Peyer's patch (tissue), 4 donors: Measurements from ENCODE around the gene TMEM242. TPM values are rescaled to one million over a fixed set of nuclear protein-coding genes. Genes with fewer than 3 reads are reported as not detected.
A peak's percentile ranks its signal among the peaks of the same experiment; 100 is the strongest.

ENCODE experiments used
- DNase-seq, 3 donors: peaks; one replicate each; pipeline ENCODE4 v3.0.0-alpha.2; 2017 to 2019
- H3K27ac ChIP-seq, 4 donors: fragments of 200-600 bp; sonication (generic); one replicate each; pipeline ENCODE4 v1.5.1; 2016 to 2019
- H3K27me3 ChIP-seq, 2 donors: fragments of 200-600 bp; sonication (generic); one replicate each; pipeline ENCODE4 v1.5.1; 2019
- H3K36me3 ChIP-seq, 3 donors: fragments of 200-600 bp; sonication (generic); one replicate each; pipeline ENCODE4 v1.5.1; 2016 to 2019
- H3K4me1 ChIP-seq, 4 donors: fragments of 200-600 bp; sonication (generic); one replicate each; pipeline ENCODE4 v1.5.1; 2016 to 2019
- H3K4me3 ChIP-seq, 4 donors: fragments of 200-600 bp; sonication (generic); 1 replicate in 3 of 4; 2 replicates in 1 of 4; pipeline ENCODE4 v1.5.1; 2016 to 2019; ENCODE audit warnings: mild to moderate bottlenecking in 1 of 4
- H3K9me3 ChIP-seq, 4 donors: fragments of 200-600 bp; sonication (generic); one replicate each; pipeline ENCODE4 v1.5.1; 2016 to 2019; ENCODE audit warnings: mild to moderate bottlenecking in 1 of 4
- POLR2A ChIP-seq, 2 donors: fragments of 450-650 bp; IDR thresholded peaks; one replicate each; pipeline ENCODE4 v1.5.1; 2017; ENCODE audit warnings: antibody characterized with exemption in 2 of 2, mild to moderate bottlenecking in 2 of 2, moderate library complexity in 2 of 2
- total RNA-seq, 4 donors: library from RNA; depleted of rRNA; stranded (reverse); fragments of >200 nt; gene quantifications; one replicate each; pipeline ENCODE4 v1.1.0, GENCODE V29; 2016
- TF ChIP-seq, protein P1 (sequence below), 6 experiments: fragments of 450-650 bp in 4 of 6; fragments of 200-600 bp in 2 of 6; sonication (generic) in 1 of 6; IDR thresholded peaks; one replicate each; pipeline ENCODE4 v1.5.1; 2017 to 2019; ENCODE audit warnings: antibody characterized with exemption in 6 of 6, mild to moderate bottlenecking in 3 of 6, moderate library complexity in 1 of 6

TMEM242 gene
- total RNA-seq, 4 donors from 2014 or later = 3.3 to 9.4 (median 4.9) TPM

DNA sequence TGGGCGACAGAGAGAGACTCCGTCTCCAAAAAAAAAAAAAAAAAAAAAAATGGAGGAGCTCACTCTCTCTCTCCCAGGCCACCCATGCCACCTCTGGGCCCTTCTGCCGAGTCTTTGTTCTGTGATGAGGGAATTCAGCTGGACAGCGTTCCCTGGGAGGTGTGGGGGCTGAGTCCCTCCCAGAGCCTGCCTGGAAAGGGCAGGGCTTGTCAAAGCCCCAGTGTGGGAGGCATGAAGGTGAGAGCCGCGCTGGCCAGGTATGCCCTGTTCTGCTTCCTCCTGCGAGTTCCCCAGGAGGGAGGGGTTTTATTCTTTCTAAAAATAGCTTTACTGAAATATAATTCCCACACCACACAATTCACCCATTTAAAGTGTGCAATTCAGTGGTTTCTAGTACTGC is 69.6 kb downstream of the TMEM242 start:
- no peak for TF ChIP-seq POLR2A (IDR thresholded peaks at IDR 0.05)
- TF ChIP-seq, protein P1, sequence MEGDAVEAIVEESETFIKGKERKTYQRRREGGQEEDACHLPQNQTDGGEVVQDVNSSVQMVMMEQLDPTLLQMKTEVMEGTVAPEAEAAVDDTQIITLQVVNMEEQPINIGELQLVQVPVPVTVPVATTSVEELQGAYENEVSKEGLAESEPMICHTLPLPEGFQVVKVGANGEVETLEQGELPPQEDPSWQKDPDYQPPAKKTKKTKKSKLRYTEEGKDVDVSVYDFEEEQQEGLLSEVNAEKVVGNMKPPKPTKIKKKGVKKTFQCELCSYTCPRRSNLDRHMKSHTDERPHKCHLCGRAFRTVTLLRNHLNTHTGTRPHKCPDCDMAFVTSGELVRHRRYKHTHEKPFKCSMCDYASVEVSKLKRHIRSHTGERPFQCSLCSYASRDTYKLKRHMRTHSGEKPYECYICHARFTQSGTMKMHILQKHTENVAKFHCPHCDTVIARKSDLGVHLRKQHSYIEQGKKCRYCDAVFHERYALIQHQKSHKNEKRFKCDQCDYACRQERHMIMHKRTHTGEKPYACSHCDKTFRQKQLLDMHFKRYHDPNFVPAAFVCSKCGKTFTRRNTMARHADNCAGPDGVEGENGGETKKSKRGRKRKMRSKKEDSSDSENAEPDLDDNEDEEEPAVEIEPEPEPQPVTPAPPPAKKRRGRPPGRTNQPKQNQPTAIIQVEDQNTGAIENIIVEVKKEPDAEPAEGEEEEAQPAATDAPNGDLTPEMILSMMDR (IDR thresholded peaks at IDR 0.05) = no peak
- Histone ChIP-seq H3K9me3 (no peaks in the 10 kb centered on the region), H3K27me3 (no peaks in the 10 kb centered on the region), H3K4me3 (no peak overlapping the region), H3K4me1 (no peaks in the 10 kb centered on the region), H3K27ac (no peak overlapping the region), H3K36me3 (no peaks in the 10 kb centered on the region)
- peak in 1 of 3 donors; percentile 16 for DNase-seq

DNA sequence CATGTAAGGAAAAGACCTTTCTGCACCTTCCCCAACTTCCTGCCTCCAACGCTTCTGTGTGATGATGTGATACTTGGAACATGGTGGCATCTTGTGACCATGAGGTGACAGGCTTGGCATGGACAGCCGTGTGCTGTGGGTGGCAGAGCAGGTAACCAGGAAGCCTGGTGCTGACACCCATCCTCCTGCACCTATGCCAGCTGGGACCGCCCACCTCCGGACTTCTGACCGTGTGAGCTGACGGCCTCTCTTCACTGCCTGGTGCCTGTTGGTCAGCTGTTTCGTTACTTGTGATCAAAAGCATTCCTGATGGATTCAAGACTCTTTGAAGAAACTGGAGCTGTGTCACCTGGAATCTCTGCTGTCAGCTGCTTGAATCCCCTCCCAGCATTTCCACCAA is 70.3 kb downstream of the TMEM242 start:
- Histone ChIP-seq H3K4me1 (no peaks in the 10 kb centered on the region), H3K27ac (no peak overlapping the region), H3K36me3 (no peaks in the 10 kb centered on the region), H3K4me3 (no peak overlapping the region), H3K9me3 (no peaks in the 10 kb centered on the region), H3K27me3 (no peaks in the 10 kb centered on the region)
- peak in 1 of 3 donors; percentile 20 for DNase-seq
- TF ChIP-seq, protein P1 (IDR thresholded peaks at IDR 0.05) = no peak
- no peak for TF ChIP-seq POLR2A (IDR thresholded peaks at IDR 0.05)

DNA sequence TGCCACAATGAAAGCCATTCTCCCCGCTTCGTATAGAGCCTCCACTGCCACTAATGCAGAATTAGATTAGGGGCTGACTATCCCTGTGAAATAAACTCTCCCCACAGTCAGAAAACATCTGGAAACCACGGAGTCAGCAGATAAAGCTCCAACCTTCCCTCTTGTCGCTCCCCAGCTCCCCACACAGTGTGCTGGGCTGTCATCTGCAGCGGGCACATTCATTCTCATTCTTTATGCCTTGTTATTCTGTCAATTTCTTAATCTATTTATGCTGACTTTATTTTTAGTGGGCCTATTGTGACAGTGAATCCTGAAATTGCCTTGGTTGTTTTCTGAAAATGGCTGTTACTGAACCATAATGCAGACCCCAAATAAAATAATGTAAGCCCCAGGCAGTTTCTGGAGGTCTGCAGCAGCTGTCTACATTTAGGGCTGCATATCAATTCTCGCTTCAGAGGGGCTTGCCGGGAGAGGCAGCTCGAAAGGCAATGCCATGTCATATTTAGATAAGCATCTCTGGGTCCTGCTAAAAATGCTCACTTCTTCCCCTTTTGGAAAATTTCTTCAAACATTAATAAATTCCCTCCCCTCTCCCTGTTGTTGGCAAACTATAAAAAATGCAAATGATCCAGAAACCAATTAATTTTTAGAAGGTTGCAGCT is 71.6 kb downstream of the TMEM242 start:
- Histone ChIP-seq H3K36me3 (no peaks in the 10 kb centered on the region), H3K27me3 (no peaks in the 10 kb centered on the region), H3K9me3 (no peaks in the 10 kb centered on the region), H3K4me1 (no peaks in the 10 kb centered on the region), H3K27ac (no peak overlapping the region), H3K4me3 (no peak overlapping the region)
- DNase-seq = no peak
- TF ChIP-seq POLR2A (IDR thresholded peaks at IDR 0.05) = no peak
- TF ChIP-seq, protein P1 (IDR thresholded peaks at IDR 0.05) = no peak

DNA sequence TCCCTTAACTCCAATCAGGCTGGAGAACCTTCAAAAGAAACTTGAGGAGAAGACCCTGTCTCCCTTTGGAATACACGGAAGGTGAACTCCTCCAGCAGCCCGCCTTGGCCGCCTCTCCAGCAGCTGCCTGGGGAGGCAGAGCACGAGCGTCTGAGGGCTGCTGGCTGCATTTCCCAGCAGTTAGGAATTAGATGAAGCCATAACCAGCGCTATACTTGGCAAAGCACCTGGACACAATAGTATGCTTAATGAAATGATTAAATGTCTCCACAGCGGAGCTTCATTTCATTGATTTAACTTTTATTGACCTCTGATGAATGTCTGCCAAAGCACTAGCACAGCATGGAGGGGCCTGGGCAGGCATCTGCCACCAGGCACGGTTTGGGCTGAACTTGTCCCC is 73.5 kb downstream of the TMEM242 start:
- H3K9me3 ChIP-seq = no peaks in the 10 kb centered on the region
- no peaks in the 10 kb centered on the region for H3K4me1 ChIP-seq
- no peaks in the 10 kb centered on the region for H3K36me3 ChIP-seq
- H3K27me3 ChIP-seq = no peaks in the 10 kb centered on the region
- TF ChIP-seq, protein P1 (IDR thresholded peaks at IDR 0.05) = no peak
- TF ChIP-seq POLR2A (IDR thresholded peaks at IDR 0.05) = no peak
- H3K27ac ChIP-seq = no peak overlapping the region
- DNase-seq = peak in 1 of 3 donors; percentile 7
- H3K4me3 ChIP-seq = no peak overlapping the region

DNA sequence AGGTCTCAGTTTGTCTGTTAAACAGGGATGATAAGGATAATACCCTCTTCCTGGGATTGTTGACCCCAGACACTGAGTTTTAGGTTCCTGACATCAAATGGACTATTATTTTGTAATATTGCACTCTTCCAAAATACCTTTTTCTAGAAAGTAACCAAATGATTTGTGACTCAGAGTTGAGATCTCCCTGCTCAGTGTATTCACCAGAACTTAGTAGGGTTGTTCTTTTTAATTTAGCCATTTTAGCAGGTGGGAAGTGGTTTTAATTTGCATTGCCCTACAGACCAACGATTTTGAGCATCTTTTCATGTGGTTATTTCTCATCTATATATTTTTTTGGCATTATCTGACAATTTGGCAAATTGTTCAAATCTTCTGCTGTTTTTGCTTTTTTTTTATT is 75.1 kb downstream of the TMEM242 start:
- no peak overlapping the region for H3K27ac ChIP-seq
- H3K27me3 ChIP-seq = no peaks in the 10 kb centered on the region
- no peak overlapping the region for H3K4me3 ChIP-seq
- no peak for DNase-seq
- TF ChIP-seq, protein P1 (IDR thresholded peaks at IDR 0.05) = no peak
- TF ChIP-seq POLR2A (IDR thresholded peaks at IDR 0.05) = no peak
- H3K9me3 ChIP-seq = no peaks in the 10 kb centered on the region
- H3K4me1 ChIP-seq = no peaks in the 10 kb centered on the region
- no peaks in the 10 kb centered on the region for H3K36me3 ChIP-seq
